ENCODE data around the gene TRAF5.
"Not testable (repeated sequence)": the region's sequence is repeated elsewhere in the genome, so short reads cannot be mapped to it uniquely, and the experiment has no call there.

The TRAF5 gene

GRCh38 chr1:211381481-211382181, 55.0 kb downstream of the TRAF5 start:
- DNase-seq, result no peak

DNA sequence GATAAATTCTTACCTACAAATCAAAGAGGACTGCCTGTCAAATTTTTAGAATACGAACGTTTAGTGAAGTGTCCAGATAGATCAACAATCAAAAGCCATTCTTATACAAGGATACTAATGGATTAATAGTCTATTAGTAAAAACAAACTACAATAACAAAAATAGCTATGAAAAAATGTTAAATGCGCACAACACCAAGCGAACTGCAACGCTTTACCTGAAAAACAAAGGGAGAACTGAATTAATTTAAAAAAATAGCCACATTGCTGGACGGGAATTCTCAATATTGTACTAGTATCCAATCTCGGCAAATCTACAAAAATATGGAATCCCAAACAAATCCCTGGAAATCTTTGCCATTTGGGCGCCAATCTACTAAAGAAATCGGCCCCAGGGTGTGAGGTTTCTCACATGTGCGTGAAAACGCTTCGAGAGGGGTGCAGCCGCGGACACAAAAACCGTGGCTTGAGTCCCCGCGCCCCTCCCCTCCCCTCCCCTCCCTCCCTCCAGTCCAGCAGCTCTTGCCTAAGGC, 55.6 kb downstream of the TRAF5 start:
- DNase-seq, result peak; percentile 50

GRCh38 chr1:211382714-211383480, 56.3 kb downstream of the TRAF5 start:
- peak; percentile 83 for DNase-seq

- DNase-seq, result no peak
These were observed 57.9 kb downstream of the TRAF5 start for GRCh38 chr1:211384524-211384923.

DNA sequence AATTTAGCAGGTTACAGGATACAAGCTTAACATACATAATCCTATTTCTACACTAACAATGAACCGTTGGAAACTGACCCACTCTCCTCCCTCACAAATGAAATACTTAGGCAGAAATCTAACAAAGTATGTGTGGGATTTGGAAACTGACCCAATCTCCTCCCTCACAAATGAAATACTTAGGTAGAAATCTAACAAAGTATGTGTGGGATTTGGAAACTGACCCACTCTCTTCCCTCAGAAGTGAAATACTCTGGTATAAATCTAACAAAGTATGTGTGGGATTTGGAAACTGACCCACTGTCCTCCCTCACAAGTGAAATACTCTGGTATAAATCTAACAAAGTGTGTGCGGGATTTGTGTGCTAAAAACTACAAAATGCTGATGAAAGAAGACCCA, 60.3 kb downstream of the TRAF5 start:
- no peak for DNase-seq

DNA sequence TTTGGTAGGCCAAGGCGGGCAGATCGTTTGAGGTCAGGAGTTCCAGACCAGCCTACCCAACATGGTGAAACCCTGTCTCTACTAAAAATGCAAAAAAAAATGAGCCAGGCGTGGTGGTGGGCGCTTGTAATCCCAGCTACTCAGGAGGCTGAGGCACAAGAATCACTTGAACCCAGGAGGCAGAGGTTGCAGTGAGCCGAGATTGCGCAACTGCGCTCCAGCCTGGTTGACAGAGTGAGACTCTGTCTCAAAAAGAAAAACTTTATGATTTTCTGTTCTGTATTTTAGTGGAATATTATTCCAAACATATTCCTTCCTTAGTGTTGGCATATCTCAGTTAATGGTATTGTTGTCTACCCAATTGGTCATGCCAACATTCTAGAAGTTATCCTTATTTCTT, 64.2 kb downstream of the TRAF5 start:
- not testable (repeated sequence) for DNase-seq

- no peak for DNase-seq
These were observed 66.6 kb downstream of the TRAF5 start for GRCh38 chr1:211393203-211393602.

- DNase-seq, result not testable (repeated sequence)
These were observed 71.8 kb downstream of the TRAF5 start for GRCh38 chr1:211398266-211398930.

GRCh38 chr1:211399851-211400393, 73.3 kb downstream of the TRAF5 start:
- not testable (repeated sequence) for DNase-seq

GRCh38 chr1:211401751-211402150, 75.1 kb downstream of the TRAF5 start:
- not testable (repeated sequence) for DNase-seq

DNA sequence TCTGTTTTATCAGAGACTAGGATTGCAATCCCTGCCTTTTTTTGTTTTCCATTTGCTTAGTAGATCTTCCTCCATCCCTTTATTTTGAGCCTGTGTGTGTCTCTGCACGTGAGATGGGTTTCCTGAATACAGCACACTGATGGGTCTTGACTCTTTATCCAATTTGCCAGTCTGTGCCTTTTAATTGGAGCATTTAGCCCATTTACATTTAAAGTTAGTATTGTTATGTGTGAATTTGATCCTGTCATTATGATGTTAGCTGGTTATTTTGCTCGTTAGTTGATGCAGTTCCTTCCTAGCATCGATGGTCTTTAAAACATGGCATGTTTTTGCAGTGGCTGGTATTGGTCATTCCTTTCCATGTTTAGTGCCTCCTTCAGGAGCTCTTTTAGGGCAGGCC, 79.5 kb downstream of the TRAF5 start:
- DNase-seq, result not testable (repeated sequence)

GRCh38 chr1:211407749-211408148, 81.1 kb downstream of the TRAF5 start:
- not testable (repeated sequence) for DNase-seq

GRCh38 chr1:211411639-211412038, 85.0 kb downstream of the TRAF5 start:
- DNase-seq, result no peak

DNA sequence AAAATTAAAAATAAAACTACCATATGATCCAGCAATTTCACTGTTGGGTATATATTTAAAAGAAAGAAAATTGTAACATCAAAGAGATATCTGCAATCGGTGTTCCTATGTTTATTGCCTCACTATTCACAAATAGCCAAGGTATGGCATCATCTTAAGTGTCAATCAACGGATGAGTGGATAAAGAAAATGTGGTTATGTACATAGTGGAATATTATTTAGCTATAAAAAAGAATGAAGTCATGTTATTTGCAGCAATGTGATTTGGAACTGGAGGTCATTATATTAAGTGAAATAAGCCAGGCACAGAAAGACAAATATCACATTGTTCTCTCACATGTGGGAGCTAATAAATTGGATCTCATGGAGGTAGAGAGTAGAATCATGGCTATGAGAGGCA, 89.1 kb downstream of the TRAF5 start:
- DNase-seq, result no peak

- DNase-seq, result not testable (repeated sequence)
These were observed 89.6 kb downstream of the TRAF5 start for GRCh38 chr1:211416246-211416627.

DNA sequence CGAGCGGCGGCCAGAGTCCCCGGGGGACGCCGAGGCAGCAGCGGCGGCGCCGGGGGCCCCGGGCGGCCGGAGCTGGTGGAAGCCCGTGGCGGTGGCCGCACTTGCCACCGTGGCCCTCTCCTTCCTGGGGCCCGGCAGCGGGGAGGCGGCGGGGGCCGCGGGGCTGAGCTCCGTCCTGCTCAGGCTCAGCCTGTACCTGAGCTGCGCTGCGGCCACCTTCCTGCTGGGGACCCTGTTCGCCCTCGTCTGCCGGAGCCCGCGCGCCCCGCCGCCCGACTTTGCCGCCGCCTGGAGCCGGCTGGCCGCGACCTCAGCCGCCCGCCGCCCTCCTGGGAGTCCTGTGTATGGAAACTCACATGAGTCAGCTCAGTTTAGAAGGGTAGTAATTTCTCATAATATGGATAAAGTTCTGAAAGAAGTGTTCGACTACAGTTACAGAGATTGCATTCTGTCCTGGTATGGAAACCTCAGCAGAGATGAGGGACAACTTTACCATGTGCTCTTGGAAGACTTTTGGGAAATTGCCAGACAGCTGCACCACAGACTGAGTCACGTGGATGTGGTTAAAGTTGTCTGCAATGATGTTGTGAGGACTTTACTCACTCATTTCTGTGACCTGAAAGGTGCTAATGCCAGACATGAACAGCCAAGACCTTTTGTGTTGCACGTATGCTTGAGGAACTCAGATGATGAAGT, 90.1 kb downstream of the TRAF5 start:
- not testable (repeated sequence) for DNase-seq

DNA sequence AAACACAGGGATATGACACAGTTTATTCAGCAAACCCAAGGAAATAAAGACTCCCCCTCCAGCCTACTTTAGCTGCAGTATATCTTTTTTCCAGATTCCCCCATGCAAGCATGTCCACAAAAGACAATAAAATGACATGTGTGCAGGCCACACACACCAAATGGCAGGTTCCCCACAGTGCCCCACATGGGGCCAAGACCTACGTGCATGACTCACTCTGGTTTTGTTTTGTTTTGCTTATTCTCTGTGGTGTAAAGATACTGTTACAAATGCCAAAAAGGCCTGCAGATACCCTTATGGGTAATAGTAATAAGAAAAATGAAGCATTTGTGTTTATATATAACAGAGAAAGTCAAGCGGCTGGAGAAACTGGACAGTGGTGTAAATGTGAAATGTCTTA, 93.8 kb downstream of the TRAF5 start:
- DNase-seq, result no peak

- no peak for DNase-seq
These were observed 94.3 kb downstream of the TRAF5 start for GRCh38 chr1:211420845-211421454.

- no peak for DNase-seq
These were observed 97.4 kb downstream of the TRAF5 start for GRCh38 chr1:211424018-211424417.
